GM13976 (cell line): ENCODE measurements around the gene VEPH1.

Experiments
- DNase-seq: peaks from one replicate; pipeline ENCODE4 v3.0.0; 2012; ENCODE audit warnings: low spot score
- CTCF ChIP-seq: IDR thresholded peaks from 2 replicates; pipeline ENCODE4 v1.5.1; 2012; ENCODE audit warnings: borderline replicate concordance, mild to moderate bottlenecking; ENCODE audit not compliant: insufficient read depth; ENCODE audit errors: extremely low read depth, missing control alignments, control extremely low read depth
- in situ Hi-C: fragments of 300-500 bp; cut with MboI; formaldehyde crosslinking; loops from one replicate; pipeline ENCODE4 v1.12.0; 2022; ENCODE audit warnings: low sequenced_read_pairs, mixed read lengths, inconsistent platforms; ENCODE audit not compliant: unreplicated experiment

VEPH1 gene

DNA sequence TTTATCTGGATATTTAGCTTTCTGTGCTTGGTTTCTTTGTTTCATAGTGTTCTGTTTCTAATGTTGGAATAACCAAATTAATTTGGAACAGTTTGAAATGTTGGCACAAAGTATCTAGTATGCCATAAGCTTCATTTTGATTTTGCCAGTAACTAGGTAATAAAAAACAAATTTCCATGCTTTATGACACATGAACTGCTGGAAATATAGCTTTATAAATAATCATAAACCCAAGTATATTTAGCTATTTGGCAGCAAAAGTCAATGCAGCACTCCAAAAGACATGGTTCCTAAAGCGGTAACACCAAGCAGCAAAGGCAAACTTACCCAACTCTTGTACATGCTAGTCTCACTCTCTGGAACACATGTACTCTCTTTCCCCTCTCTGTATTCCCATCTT is 237.3 kb downstream of the VEPH1 start:
- TF ChIP-seq CTCF, result no peak
- in situ Hi-C loops, result no loop called here
- no peak for DNase-seq

DNA sequence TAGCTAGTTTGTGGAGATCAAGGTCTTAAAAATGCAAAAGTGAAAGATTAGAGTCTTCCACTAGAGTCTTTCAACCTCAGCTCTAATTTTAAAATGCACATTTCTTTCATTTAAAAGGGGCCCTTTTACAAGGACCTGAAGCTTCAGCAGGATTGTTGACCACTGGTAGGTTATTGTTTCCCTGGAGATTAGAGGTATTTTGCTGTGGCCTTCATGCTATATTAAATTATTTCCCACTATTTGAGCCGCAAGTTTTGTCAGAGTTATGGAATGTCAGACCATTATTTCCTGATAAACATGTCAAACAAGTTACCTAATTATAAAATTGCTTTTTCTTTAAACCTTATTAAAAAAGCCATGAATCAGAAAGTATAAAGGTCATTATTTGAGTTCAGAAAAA is 240.2 kb downstream of the VEPH1 start:
- in situ Hi-C loops, result no loop called here
- no peak for DNase-seq
- TF ChIP-seq CTCF, result no peak

GRCh38 chr3:157261000-157261399 is 242.2 kb downstream of the VEPH1 start:
- TF ChIP-seq CTCF, result no peak
- no peak for DNase-seq
- in situ Hi-C loops, result no loop called here

DNA sequence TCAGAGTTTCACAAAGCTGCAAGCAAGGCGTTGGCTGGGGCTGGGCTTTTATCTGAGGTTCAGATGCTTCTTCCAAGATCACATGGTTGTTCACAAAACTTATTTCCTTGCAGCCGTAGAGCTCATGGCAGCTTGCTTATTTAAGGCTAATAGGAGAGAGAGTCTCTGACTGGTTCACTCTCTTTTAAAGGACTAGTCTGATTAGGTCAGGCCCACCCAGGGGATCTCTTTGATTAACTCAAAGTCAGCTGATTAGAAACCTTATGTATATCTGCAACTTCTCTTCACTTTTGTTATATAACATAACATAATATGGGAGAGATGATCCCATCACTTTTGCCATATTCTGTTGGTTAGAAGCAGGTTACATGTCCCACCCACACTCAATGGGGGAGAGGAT is 243.4 kb downstream of the VEPH1 start:
- DNase-seq, result no peak
- in situ Hi-C loops, result no loop called here
- TF ChIP-seq CTCF, result no peak

DNA sequence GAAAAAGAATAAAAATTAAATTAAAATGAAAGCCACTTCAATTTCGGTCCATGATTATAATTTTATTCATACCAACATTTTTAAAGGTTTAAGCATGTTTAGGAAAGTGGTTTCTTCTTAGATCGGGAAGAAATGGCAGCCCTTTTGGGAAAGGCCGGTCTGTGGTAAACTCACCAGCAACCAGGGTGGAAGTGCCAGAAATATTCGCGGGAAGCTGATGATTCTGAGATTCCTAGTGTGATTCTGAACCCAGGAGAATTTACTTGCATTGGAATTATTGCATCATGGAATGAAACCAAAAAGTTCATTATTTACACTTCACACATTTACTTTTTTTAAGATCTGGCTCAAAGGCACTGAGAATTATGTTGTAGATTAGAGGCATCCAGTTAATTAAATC is 246.1 kb downstream of the VEPH1 start:
- in situ Hi-C loops, result no loop called here
- no peak for TF ChIP-seq CTCF
- no peak for DNase-seq

GRCh38 chr3:157255797-157256196 is 247.4 kb downstream of the VEPH1 start:
- in situ Hi-C loops, result no loop called here
- DNase-seq, result no peak
- no peak for TF ChIP-seq CTCF

GRCh38 chr3:157251685-157252084 is 251.5 kb downstream of the VEPH1 start:
- no peak for DNase-seq
- in situ Hi-C loops, result no loop called here
- no peak for TF ChIP-seq CTCF
